HG03066 (cell line): Measurements from ENCODE around the gene OBP2A.
"Not testable (repeated sequence)": the region's sequence is repeated elsewhere in the genome, so short reads cannot be mapped to it uniquely, and the experiment has no call there.

Experiments used
- ATAC-seq: cut with Tn5 transposase; IDR thresholded peaks from one replicate; pipeline ENCODE4 v1.9.1; 2021; ENCODE audit warnings: low read depth; ENCODE audit not compliant: unreplicated experiment

OBP2A gene

DNA sequence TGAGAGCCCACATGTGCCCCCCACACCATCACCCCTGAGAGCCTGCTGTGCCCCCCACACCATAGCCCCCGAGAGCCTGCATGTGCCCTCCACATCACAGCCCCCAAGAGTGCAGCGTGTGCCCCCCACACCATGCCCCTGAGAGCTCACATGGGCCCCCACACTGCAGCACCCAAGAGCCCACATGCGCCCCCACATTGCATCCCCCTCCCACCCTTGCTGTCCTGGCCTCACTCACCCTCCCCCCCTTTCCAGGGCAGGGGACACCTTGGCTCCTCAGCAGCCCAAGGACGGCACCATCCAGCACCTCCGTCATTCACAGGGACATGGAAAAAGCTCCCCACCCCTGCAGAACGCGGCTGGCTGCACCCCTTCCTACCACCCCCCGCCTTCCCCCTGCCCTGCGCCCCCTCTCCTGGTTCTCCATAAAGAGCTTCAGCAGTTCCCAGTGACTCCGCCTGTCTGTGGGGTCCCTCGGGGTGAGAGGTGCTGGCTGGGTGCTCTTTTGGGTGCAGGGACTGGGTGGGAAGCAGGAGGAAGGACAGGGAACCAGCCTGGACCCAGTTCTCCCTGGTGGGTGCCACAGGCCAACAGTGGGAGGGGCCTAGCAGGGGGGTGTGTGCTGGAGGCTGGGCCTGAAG, 19.7 kb upstream of the OBP2A start:
- no peak for ATAC-seq

DNA sequence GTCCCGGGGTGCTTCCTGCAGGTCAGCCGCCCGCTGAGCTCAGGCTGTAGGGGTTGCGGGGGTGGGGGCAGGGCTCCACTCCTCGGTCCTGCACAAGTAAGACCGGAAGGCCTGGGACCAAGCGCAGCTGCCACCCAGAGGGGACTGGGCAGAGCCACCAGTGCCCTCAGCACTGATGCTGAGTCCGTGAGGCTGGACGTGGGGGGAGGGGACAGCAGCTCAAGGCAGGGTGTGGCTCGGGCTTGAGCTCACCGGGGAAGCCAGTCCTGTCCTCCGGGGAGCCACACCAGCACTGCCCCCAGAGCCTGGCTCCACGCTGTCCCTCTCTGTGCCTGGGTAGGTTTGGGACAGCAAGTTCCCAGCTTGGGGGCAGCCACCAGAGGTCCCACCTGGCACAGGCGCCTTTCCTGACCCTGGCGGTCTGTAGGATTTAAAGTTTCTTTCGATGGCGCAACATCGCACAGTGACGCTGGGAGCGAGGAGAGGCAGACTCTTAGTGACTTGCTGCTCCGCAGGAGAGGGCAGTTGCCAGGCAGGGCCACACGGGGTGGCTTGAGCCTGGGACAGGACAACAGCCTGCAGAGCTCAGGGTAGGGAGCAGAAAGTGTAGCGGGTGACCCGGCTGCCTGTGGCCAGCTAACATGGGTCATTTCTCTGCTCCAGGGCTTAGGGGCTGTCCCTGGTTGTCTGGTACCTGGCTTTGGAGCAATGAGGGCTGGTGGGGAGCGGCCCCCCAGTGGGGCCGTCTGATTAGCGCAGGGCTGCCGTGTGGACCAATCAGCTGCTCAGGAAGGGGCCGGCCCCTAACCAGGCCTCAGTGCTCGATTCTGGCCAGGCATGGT, 19.0 kb upstream of the OBP2A start:
- ATAC-seq = no peak

DNA sequence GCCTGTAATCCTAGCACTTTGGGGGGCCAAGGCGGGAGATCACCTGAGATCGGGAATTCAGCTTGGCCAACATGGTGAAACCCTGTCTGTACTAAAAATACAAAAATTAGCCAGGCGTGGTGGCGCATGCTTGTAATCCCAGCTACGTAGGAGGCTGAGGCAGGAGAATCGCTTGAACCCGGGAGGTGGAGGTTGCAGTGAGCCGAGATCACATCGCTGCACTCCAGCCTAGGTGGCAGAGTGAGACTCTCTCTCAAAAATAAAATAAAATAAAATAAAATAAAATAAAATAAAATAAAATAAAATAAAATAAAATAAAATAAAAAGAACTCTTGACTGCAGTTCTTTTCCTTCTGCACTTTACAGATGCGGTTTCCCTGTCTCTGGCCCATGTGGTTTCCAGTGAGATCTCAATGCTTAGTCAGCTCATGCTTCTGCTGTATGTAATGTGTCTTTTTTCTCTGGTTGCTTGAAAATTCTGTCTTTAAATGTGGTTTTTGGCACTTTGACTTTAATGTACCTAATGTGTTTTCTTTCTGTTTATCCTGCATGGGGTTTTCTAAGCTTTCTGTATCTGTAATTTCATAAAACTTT, 17.0 kb upstream of the OBP2A start:
- not testable (repeated sequence) for ATAC-seq

DNA sequence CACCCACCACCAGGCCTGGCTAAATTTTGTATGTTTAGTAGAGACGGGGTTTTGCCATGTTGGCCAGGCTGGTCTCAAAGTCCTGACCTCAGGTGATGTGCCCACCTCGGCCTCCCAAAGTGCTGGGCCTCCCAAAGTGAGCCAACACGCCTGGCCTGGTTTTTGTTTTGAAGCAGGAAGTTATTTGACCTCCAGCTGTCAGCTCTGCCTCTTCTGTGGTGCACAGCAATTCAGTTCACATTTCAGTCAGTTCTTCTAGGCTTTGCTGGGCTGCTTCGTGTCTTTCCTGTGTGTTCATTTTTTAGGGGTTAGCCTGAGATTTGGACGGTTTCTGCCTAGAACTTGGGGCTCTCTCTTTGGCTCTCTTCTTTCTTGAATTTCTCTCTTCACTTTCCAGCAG, 15.8 kb upstream of the OBP2A start:
- ATAC-seq = no peak

DNA sequence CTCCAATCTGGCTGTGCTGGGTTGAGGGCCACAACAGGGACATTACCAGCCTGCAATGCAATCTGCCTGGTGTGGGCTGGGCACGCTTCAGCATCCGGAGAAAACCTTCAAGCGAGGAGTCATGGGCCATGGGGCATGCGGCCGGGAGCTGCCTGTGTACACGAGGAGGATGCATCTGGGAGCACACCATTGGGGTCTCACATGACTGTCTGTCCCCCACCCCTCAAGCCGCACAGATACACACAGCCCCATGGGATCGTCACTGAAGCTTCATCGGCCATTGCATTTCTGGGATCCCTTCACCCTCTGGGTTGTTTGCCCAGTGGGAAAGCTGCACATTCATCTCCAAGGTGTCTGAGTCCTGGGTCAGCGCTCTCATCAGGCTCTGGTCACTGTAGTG, 14.8 kb upstream of the OBP2A start:
- no peak for ATAC-seq

DNA sequence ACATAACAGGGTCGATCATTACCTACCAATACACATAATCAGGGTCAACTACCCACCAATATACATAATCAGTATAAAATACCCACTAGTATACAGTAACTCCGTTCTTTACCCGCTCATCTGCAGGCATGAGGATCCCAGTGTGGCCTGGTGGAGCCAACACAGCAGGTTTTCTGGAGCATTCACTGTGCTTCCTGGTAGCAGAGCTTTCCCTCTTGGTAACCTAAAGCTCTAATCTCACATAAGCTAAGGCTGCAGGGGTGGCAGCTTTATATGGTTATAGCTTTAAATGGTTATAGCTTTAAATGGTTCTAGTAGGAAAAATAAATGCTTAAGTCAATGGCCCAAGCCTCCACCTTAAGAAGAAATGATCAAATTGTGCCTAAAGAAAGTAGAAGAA, 12.8 kb upstream of the OBP2A start:
- no peak for ATAC-seq

DNA sequence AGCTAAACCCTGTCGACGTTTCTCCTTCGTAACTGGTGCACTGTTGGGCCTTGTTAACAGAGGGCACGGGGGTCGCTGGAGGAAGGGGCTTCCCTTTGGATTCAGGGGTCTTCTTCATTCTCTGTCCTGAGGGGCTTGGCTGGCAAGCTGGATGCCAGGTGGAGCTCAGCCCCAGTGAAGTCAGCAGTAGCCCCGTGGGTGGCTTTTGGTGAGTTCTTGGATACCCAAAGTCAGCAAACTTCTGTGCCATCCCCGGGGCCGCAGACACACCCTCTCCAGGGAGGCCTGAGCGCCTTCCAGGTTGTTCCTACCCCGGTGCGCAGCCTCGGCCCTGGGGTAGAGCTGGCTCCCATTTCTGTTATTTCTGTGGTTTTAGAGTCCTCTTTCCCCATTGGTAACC, 12.3 kb upstream of the OBP2A start:
- ATAC-seq = no peak

DNA sequence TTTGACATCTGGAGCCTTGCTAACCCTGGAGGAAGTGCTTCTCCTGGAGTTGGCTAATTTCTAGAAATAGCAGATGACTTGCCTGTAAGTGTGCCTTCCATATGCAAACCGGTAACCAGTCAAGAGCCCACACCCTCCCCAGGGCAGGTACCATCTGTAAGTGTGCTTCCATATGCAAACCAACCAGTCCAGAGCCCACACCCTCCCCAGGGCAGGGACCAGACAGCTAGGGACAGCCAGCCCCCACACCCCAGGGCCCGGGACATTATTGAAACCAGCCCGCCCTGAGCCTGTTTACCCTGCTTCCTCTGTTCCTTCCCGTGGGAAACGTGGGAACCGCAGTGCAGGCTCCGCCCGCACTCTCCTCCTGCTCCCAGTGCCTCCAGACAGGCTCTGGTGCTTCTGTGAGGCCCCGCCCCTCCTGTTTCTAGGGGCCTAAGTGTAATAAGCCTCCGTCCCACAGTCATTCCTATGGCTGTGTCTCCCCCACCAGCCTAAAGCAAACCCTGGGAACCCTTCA, 11.7 kb upstream of the OBP2A start:
- not testable (repeated sequence) for ATAC-seq

DNA sequence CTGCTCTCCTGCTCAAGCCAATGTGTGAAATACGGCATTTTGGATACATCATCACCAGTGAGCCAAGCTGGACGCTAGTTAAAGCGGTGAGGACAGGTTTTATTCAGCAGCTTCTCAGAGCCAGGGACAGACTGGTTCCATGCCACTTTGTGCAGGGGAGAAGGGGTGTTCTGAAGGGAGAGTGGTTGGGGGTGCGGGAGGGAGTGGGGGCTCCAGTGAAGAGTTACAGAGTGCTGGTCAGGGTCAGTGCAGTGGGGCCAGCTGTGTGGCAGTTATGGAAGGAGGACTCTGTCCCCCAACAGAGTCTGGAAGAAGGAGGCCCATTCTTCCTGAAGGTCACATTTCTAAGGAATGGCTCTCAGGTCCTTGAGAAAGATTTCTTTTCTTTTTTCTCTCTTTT, 11.1 kb upstream of the OBP2A start:
- ATAC-seq = not testable (repeated sequence)

DNA sequence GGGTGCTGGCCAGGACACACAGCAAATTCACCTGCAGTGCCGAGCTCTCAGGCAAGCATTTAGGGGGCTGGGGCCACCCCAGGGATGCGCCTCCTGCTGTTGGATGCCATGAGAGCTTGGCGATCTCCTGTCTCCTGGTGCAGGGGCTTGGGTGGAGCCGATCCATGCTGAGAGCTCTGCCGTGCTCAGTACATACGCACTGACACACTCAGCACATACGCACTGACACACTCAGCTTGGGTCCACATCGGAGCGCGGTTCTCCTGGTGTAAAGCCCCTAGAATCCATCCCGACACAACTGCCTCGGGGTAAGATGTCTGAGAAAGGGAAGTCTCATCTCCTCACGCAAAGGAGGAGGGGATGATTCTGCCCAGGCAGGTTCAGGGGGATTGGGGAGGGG, 10.3 kb upstream of the OBP2A start:
- ATAC-seq = not testable (repeated sequence)

DNA sequence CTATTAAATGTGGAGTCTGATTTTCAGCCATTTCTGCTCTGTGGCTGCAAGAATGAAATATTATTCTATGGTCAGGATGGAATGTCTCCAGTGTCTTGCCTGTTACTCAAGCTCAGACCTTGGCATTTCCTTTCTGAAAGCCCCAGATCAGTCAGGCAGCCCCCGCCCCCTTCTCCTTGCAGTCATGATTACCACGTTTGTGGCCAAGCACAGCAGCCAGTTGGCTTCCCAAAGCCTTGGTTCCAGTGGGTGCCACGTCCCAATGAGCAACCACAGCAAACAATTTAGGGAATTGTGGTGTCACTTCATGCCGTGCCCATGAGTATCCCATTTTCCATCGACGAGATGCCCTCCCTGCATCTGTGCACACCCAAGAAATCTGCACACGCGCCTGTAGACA, 9.7 kb upstream of the OBP2A start:
- no peak for ATAC-seq

DNA sequence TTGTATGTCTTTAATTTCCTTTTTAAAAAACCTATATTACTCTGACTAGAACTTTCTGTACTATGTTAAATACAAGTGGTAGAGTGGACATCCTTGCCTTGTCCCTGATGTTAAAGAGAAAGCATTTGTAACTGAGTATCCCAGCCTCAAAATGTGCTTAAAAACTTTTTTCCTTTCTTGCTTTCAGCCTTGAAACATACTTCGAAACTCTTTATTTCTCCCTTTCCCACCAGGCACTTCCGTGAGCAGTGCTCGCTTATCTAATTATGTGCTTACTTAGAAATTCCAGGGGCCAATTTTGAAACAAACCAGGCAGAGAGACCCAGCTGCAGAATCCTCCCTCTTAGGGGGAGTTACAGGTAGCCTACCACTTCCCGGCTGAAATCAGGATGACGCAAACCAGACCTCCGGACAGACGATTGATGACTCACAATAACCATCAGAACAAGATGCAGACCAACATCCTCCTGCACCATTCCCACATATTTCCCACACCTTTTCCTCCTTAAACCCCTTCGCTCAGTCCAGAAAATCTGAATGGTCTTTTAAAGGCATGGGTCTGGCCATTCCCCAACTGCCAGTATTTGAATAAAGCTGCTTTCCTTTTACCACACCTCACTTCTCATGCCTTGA, 2.5 kb upstream of the OBP2A start:
- not testable (repeated sequence) for ATAC-seq

DNA sequence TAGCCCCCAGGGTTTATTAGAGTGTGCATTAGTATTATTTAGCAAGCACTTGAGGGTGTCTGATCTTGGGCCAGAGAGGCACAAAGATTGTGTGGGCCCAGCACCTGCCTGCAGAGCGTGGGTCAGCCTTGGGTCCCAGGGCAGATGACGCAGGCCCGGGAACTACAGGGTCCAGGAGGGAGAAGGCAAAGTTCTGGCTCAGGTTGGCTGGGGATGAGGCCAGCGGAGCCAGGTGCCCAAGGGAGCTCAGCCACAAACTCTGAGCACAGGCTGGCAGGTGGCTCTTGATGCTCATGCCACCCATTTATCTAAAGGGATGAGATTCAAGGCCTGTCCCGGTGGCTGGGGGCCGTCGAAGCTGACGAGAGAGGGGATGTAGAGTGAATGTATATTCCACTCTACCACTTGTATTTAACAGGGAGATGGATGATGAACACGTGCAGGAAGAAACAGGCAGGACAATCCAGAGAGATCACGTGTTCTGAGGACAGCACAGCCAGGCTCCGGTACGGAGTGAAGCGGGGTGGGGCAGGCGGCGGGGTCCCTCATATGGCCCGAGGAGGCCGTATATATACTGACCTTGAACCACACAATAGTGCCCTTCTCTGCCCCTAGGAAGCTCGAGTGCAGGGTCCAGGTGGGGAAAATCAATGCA, 818 bp upstream of the OBP2A start:
- no peak for ATAC-seq

DNA sequence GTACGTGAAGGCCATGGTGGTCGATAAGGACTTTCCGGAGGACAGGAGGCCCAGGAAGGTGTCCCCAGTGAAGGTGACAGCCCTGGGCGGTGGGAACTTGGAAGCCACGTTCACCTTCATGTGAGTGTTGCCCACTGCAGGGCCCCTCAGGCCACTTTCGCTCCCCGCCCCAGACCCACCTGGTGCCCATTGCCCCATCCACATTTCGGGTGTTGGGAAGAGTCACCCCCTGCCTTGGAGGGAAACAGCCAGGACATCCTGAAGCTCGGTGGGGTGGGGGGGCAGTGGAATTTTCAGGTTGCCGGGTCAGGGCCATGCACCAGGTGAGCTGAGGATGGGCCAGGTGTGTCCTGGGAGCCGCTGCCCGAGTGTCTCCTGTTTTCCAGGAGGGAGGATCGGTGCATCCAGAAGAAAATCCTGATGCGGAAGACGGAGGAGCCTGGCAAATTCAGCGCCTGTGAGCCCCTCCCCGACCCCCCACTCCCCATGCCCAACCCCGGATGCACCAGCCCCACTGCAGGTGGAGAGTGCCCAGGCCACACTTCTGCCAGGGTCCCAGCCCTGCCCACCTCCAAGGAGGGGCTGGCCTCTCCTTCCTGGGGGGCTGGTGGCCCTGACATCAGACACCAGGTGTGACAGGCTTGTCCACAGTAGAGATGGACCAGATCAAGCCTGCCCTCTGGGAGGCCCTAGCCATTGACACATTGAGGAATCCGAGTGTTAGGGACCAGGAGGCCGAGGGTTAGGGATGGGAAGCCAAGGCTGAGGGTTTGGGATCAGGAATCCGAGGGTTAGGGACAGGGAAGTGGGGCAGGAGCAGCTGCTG, 1.1 kb downstream of the OBP2A start:
- not testable (repeated sequence) for ATAC-seq

DNA sequence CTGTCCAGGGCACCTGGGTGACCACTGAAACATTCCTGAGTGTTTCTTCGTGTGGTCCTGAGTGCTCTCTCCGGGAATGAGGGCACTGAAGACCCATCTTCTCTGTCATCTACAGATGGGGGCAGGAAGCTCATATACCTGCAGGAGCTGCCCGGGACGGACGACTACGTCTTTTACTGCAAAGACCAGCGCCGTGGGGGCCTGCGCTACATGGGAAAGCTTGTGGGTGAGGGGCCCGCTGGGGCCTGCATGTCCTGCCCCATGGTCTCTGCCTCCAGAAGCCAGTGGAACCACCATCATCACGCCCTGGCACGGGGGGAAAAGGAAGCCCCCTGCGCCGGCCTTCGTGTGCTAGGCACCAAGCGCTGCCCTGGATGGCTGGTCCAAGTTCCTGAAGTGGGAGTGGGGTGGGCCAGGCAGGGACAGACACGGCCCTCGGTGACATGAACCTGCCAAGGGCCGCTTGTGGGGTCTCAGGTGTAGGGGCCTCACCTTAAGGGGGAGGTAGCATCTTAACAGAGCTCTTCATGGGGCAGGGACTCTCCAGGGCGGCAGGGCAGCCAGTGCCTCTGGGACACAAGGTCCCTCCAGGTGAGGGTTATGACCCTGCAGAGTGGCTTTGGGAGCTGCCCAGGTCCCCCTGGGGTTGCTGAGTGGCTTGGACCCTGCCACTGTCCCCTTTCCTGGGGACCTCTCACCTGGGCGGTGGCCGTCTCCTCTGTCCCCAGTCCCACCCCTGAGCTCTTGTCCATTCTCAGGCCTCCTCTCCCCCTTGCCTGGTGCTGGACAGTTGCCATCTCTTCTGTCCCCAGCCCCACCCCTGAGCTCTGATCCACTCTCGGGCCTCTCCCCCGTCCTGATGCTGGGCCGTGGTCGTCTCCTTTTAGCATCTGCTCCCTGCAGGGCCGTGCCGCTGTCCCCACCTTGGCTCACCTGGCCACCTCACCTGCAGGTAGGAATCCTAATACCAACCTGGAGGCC, 2.1 kb downstream of the OBP2A start:
- ATAC-seq = no peak

DNA sequence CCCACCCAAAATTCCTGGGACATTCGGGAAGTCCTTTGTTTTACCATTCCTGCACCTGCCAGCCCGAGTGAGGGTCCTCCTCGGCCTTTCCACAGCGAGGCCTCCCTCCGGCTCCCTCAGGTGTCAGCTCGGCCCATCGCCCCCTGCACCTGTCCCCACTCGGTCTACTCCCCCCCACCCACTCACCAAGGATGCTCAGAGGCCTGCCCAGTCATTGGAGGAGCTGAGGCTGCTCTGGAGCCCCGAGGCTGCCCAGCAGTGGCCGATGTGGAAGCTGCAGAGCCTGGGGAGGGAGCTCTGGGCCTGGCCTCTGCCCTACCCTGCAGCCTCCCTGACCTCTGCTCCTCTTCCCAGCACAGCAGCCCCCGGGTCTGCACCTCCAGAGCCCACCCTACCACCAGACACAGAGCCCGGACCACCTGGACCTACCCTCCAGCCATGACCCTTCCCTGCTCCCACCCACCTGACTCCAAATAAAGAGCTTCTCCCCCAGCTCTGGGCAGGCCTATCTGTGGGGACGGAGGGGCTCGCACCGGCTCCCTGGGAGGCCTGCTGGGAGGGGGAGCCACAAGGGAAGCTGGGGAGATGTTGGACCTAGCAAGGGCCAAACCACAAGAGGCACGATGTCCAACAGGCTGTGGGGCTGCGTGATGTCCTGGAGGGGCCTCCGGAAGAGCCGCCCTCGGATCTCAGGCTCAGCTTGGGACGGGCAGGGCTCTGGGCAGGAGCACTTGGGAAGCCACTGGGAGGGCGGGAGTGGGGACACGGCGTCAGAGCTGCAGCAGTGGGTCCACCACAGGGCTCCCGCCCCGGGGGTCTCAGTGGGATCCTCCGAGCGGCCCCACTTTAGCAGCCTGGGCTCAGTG, 3.8 kb downstream of the OBP2A start:
- not testable (repeated sequence) for ATAC-seq

DNA sequence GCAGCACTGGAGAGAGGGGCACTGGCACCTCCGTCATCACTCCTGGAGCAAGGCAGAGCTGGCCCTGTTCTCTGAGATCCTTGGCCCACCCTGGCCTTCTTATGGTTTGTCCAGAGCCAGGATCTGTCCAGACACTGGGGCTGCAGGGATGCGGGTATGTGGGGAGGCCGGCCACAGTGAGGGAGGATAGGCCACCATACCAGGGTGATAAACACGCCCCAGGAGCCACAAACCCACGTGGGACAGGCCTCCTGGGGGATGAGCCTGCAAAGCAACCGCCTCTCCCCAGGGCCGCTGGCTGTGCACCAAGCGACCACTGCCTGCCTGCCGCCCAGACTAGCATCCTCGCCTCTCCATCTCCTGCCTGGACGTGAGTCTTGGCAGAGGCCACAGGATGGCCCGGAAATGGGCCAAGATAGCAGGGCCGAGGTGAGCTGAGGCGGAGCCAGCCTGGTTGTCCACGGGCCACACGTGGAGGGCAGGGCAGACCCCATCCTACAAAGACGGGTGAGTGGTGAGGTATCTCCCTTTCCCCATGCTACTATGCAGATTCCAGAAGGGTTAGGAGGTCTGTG, 4.5 kb downstream of the OBP2A start:
- ATAC-seq = no peak
